Neural cell (in vitro differentiated cells): ENCODE results near the gene ADTRP. TPM values are rescaled to one million over a fixed set of nuclear protein-coding genes. Genes with fewer than 3 reads are reported as not detected.

Experiments
- H2AFZ ChIP-seq: fragments of 200-600, 300-800 bp; sonication (generic), shearing (Covaris generic); 2 replicates; pipeline ENCODE4 v1.6.0; 2014; ENCODE audit warnings: low read depth, mild to moderate bottlenecking, antibody characterized with exemption, low read length, moderate library complexity
- H3F3A ChIP-seq: fragments of 200-600 bp; shearing (Covaris generic); 2 replicates; pipeline ENCODE4 v1.6.1; 2016; ENCODE audit warnings: mild to moderate bottlenecking, moderate library complexity, mixed read lengths, antibody characterized with exemption, low read length; ENCODE audit not compliant: insufficient read depth, poor library complexity, severe bottlenecking
- H3K27ac ChIP-seq: fragments of 200-600, 300-800 bp; sonication (generic), shearing (Covaris generic); 2 replicates; pipeline ENCODE4 v1.5.1; 2014; ENCODE audit warnings: mild to moderate bottlenecking, low read length, moderate library complexity
- H3K27me3 ChIP-seq: fragments of 300-800, 200-600 bp; sonication (generic), shearing (Covaris generic); 2 replicates; pipeline ENCODE4 v1.6.0; 2014; ENCODE audit warnings: mild to moderate bottlenecking, low read depth, low read length, moderate library complexity; ENCODE audit not compliant: insufficient read depth
- H3K36me3 ChIP-seq: fragments of 300-800, 200-600 bp; sonication (generic), shearing (Covaris generic); 2 replicates; pipeline ENCODE4 v1.5.1; 2014; ENCODE audit warnings: mild to moderate bottlenecking, antibody characterized with exemption, low read length, moderate library complexity; ENCODE audit not compliant: insufficient read depth
- H3K4me2 ChIP-seq: fragments of 300-800, 200-600 bp; sonication (generic), shearing (Covaris generic); 2 replicates; pipeline ENCODE4 v1.6.0; 2014; ENCODE audit warnings: mild to moderate bottlenecking, low read length
- H3K4me3 ChIP-seq: fragments of 300-800, 200-600 bp; sonication (generic), shearing (Covaris generic); 2 replicates; pipeline ENCODE4 v1.5.1; 2014; ENCODE audit warnings: mild to moderate bottlenecking, low read length, moderate library complexity
- H3K79me2 ChIP-seq: fragments of 200-600 bp; shearing (Covaris generic); replicated peaks from 2 replicates; pipeline ENCODE4 v1.6.0; 2014; ENCODE audit warnings: mild to moderate bottlenecking, low read length, moderate library complexity; ENCODE audit not compliant: insufficient read depth
- H3K9ac ChIP-seq: fragments of 300-800, 200-600 bp; sonication (generic), shearing (Covaris generic); 2 replicates; pipeline ENCODE4 v1.6.1; 2016; ENCODE audit warnings: mild to moderate bottlenecking, low read length, mixed read lengths
- H3K9me2 ChIP-seq: fragments of 200-600 bp; shearing (Covaris generic); 2 replicates; pipeline ENCODE4 v1.6.1; 2016; ENCODE audit warnings: mild to moderate bottlenecking, low read length, mixed read lengths; ENCODE audit not compliant: insufficient read depth
- H3K9me3 ChIP-seq: fragments of 200-600, 300-800 bp; sonication (generic), shearing (Covaris generic); 2 replicates; pipeline ENCODE4 v1.6.1; 2016; ENCODE audit warnings: mild to moderate bottlenecking, mixed run types, low read length, moderate library complexity, mixed read lengths
- H4K20me1 ChIP-seq: fragments of 200-600 bp; shearing (Covaris generic); 2 replicates; pipeline ENCODE4 v1.6.1; 2016; ENCODE audit warnings: mild to moderate bottlenecking, mixed run types; ENCODE audit not compliant: insufficient read depth
- EP300 ChIP-seq: fragments of 450-650 bp; conservative IDR thresholded peaks from 2 replicates; pipeline ENCODE4 v1.6.1; 2014; ENCODE audit warnings: antibody characterized with exemption, mild to moderate bottlenecking, moderate library complexity; ENCODE audit not compliant: poor library complexity, severe bottlenecking
- EZH2 ChIP-seq: fragments of 200-600, 300-800 bp; shearing (Covaris generic), sonication (generic); IDR thresholded peaks from 2 replicates; pipeline ENCODE4 v1.6.1; 2014; ENCODE audit warnings: antibody characterized with exemption, low read length, borderline replicate concordance, mild to moderate bottlenecking; ENCODE audit not compliant: insufficient read depth, poor library complexity, severe bottlenecking
- MXI1 ChIP-seq: fragments of 450-650 bp; conservative IDR thresholded peaks from 2 replicates; pipeline ENCODE4 v1.6.1; 2014; ENCODE audit warnings: antibody characterized with exemption, mild to moderate bottlenecking; ENCODE audit not compliant: poor library complexity, severe bottlenecking
- POLR2AphosphoS5 ChIP-seq: IDR thresholded peaks from 2 replicates; pipeline ENCODE4 v1.6.1; 2012
- RAD21 ChIP-seq: fragments of 450-650 bp; conservative IDR thresholded peaks from 2 replicates; pipeline ENCODE4 v1.6.1; 2014; ENCODE audit warnings: antibody characterized with exemption, mild to moderate bottlenecking, moderate library complexity
- SMC3 ChIP-seq: fragments of 450-650 bp; conservative IDR thresholded peaks from 2 replicates; pipeline ENCODE4 v1.6.1; 2014; ENCODE audit warnings: antibody characterized with exemption, mild to moderate bottlenecking, moderate library complexity; ENCODE audit not compliant: poor library complexity
- TAF1 ChIP-seq: IDR thresholded peaks from 2 replicates; pipeline ENCODE4 v1.6.1; 2012; ENCODE audit warnings: low read depth
- polyA plus RNA-seq: library from polyadenylated mRNA; depleted of rRNA; stranded (reverse); fragments of >200 nt; gene quantifications from 2 replicates; pipeline ENCODE4 v1.2.3, GENCODE V29; 2014
- TF ChIP-seq, protein P1 (sequence below): IDR thresholded peaks from 2 replicates; pipeline ENCODE4 v1.6.1; 2012; ENCODE audit warnings: borderline replicate concordance
- TF ChIP-seq, protein P2 (sequence below): fragments of 450-650 bp; IDR thresholded peaks from 2 replicates; pipeline ENCODE4 v1.5.1; 2014; ENCODE audit warnings: antibody characterized with exemption, mild to moderate bottlenecking, moderate library complexity; ENCODE audit not compliant: poor library complexity, severe bottlenecking

The ADTRP gene
- polyA plus RNA-seq, 1 donor from 2014 or later: not detected

DNA sequence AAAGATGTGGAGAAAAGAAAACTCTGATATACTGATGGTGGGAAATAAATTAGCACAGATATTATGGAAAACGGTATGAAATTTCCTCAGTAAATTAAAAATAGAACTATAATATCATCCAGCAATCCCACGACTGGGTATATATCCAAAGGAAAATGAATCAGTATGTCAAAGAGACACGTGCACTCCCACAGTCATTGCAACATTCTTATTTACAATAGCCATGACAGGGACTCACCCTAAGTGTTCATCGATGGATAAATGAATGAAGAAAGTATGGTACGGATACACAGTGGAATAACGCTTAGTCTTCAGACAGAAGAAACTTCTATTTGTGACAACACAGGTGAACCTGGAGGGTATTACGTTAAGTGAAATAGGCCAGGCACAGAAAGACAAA is 5.7 kb upstream of the ADTRP start:
- no peaks in the 10 kb centered on the region for H3F3A ChIP-seq
- no peaks in the 10 kb centered on the region for H4K20me1 ChIP-seq
- no peak overlapping the region for H2AFZ ChIP-seq
- H3K4me2 ChIP-seq: no peak overlapping the region
- H3K36me3 ChIP-seq: no peaks in the 10 kb centered on the region
- H3K27ac ChIP-seq: no peak overlapping the region
- H3K4me3 ChIP-seq: no peak overlapping the region
- no peaks in the 10 kb centered on the region for H3K9me3 ChIP-seq
- no peaks in the 10 kb centered on the region for H3K9me2 ChIP-seq
- no peaks in the 10 kb centered on the region for H3K79me2 ChIP-seq
- H3K27me3 ChIP-seq: peaks cover 6% of the 10 kb centered on the region
- H3K9ac ChIP-seq: no peak overlapping the region
- no peak for TF ChIP-seq RAD21
- no peak for TF ChIP-seq POLR2AphosphoS5
- TF ChIP-seq SMC3: no peak

DNA sequence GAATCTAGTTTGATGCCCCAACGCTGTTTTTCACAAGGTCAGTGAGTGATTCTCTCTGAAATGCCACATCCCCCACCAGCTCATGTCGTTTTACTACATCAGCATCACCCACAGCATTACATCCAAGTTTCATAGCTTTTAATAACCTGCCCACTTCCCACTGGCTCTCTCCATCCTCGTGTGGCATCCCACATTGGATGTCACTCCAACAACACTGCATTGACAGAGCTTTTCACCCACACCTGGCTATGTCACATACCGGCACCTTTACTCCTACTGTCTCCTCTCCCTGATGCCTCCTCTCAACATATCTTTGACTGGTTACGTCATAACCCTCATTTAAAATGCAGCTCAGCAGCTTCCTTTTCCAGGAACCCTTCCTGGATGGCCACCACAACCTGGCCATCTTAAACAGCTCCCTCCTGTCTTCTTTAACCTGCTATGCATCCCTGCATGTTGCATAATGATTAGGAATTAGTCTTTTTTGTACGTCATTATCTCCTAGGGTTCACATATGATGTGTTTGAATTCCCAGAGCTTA is 5.0 kb upstream of the ADTRP start:
- Histone ChIP-seq H3K27me3 (peaks cover 6% of the 10 kb centered on the region), H3K79me2 (no peaks in the 10 kb centered on the region), H3F3A (no peaks in the 10 kb centered on the region), H3K27ac (no peak overlapping the region), H3K9me2 (no peaks in the 10 kb centered on the region), H4K20me1 (no peaks in the 10 kb centered on the region), H3K9ac (no peak overlapping the region), H2AFZ (no peak overlapping the region), H3K4me3 (no peak overlapping the region), H3K36me3 (no peaks in the 10 kb centered on the region), H3K4me2 (no peak overlapping the region), H3K9me3 (no peaks in the 10 kb centered on the region)
- no peak for TF ChIP-seq EZH2
- TF ChIP-seq, protein P1, sequence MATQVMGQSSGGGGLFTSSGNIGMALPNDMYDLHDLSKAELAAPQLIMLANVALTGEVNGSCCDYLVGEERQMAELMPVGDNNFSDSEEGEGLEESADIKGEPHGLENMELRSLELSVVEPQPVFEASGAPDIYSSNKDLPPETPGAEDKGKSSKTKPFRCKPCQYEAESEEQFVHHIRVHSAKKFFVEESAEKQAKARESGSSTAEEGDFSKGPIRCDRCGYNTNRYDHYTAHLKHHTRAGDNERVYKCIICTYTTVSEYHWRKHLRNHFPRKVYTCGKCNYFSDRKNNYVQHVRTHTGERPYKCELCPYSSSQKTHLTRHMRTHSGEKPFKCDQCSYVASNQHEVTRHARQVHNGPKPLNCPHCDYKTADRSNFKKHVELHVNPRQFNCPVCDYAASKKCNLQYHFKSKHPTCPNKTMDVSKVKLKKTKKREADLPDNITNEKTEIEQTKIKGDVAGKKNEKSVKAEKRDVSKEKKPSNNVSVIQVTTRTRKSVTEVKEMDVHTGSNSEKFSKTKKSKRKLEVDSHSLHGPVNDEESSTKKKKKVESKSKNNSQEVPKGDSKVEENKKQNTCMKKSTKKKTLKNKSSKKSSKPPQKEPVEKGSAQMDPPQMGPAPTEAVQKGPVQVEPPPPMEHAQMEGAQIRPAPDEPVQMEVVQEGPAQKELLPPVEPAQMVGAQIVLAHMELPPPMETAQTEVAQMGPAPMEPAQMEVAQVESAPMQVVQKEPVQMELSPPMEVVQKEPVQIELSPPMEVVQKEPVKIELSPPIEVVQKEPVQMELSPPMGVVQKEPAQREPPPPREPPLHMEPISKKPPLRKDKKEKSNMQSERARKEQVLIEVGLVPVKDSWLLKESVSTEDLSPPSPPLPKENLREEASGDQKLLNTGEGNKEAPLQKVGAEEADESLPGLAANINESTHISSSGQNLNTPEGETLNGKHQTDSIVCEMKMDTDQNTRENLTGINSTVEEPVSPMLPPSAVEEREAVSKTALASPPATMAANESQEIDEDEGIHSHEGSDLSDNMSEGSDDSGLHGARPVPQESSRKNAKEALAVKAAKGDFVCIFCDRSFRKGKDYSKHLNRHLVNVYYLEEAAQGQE: no peak
- TF ChIP-seq, protein P2, sequence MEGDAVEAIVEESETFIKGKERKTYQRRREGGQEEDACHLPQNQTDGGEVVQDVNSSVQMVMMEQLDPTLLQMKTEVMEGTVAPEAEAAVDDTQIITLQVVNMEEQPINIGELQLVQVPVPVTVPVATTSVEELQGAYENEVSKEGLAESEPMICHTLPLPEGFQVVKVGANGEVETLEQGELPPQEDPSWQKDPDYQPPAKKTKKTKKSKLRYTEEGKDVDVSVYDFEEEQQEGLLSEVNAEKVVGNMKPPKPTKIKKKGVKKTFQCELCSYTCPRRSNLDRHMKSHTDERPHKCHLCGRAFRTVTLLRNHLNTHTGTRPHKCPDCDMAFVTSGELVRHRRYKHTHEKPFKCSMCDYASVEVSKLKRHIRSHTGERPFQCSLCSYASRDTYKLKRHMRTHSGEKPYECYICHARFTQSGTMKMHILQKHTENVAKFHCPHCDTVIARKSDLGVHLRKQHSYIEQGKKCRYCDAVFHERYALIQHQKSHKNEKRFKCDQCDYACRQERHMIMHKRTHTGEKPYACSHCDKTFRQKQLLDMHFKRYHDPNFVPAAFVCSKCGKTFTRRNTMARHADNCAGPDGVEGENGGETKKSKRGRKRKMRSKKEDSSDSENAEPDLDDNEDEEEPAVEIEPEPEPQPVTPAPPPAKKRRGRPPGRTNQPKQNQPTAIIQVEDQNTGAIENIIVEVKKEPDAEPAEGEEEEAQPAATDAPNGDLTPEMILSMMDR: no peak
- TF ChIP-seq TAF1: no peak
- TF ChIP-seq EP300: no peak
- TF ChIP-seq SMC3: no peak
- TF ChIP-seq POLR2AphosphoS5: no peak
- TF ChIP-seq RAD21: no peak
- no peak for TF ChIP-seq MXI1

- Histone ChIP-seq H3K9ac (no peak overlapping the region), H3K9me3 (no peaks in the 10 kb centered on the region), H4K20me1 (no peaks in the 10 kb centered on the region), H3F3A (no peaks in the 10 kb centered on the region), H2AFZ (no peak overlapping the region), H3K4me2 (no peak overlapping the region), H3K9me2 (no peaks in the 10 kb centered on the region), H3K4me3 (no peak overlapping the region), H3K36me3 (no peaks in the 10 kb centered on the region), H3K79me2 (no peaks in the 10 kb centered on the region), H3K27ac (no peak overlapping the region), H3K27me3 (peaks cover 6% of the 10 kb centered on the region)
- no peak for TF ChIP-seq SMC3
- TF ChIP-seq MXI1: no peak
Observed at GRCh38 chr6:11782524-11782923, 3.9 kb upstream of the ADTRP start.
